Right lobe of liver (tissue), 4 donors: ENCODE data around the gene KASH5.
"Not testable (repeated sequence)": the region's sequence is repeated elsewhere in the genome, so short reads cannot be mapped to it uniquely, and the experiment has no call there.

Experiments
- POLR2A ChIP-seq: fragments of 450-650 bp; IDR thresholded peaks from one replicate; pipeline ENCODE4 v1.6.1; 2017; ENCODE audit warnings: antibody characterized with exemption, mild to moderate bottlenecking
- TF ChIP-seq, protein P1 (sequence below), 4 donors: fragments of 200-600 bp in 3 of 4; fragments of 450-650 bp in 1 of 4; IDR thresholded peaks; one replicate each; pipeline versions ENCODE4 v1.5.1 to v1.8.0; 2016 to 2022; ENCODE audit warnings: antibody characterized with exemption in 4 of 4, mild to moderate bottlenecking in 2 of 4
- donor health status: DM: no; HTN: no; CAD: no.
- donor health status: DM: no; HTN: no; CAD: no.
- donor health status: DM: no; HTN: yes; CAD: no.

DNA sequence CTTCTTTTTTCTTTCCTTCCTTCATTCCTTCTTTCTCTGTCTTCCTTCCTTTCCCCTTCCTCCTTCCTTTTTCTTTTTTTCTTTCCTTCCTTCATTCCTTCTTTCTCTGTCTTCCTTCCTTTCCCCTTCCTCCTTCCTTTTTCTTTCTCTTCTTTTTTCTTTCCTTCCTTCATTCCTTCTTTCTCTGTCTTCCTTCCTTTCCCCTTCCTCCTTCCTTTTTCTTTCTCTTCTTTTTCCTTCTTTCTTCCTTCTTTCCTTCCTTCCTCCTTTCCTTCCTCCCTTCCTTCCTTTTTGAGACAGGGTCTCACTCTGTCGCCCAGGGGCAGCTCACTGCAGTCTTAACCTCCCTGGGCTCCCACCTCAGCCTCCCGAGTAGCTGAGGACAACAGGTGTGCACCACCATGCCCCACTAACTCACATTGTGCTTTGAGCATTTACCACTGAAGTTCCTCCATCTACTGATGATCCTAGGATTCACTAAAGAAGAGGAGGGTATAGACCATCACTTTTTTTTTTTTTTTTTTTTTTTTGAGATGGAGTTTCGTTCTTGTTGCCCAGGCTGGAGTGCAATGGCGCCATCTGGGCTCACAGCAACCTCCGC is 56.2 kb downstream of the KASH5 start:
- TF ChIP-seq, protein P1, sequence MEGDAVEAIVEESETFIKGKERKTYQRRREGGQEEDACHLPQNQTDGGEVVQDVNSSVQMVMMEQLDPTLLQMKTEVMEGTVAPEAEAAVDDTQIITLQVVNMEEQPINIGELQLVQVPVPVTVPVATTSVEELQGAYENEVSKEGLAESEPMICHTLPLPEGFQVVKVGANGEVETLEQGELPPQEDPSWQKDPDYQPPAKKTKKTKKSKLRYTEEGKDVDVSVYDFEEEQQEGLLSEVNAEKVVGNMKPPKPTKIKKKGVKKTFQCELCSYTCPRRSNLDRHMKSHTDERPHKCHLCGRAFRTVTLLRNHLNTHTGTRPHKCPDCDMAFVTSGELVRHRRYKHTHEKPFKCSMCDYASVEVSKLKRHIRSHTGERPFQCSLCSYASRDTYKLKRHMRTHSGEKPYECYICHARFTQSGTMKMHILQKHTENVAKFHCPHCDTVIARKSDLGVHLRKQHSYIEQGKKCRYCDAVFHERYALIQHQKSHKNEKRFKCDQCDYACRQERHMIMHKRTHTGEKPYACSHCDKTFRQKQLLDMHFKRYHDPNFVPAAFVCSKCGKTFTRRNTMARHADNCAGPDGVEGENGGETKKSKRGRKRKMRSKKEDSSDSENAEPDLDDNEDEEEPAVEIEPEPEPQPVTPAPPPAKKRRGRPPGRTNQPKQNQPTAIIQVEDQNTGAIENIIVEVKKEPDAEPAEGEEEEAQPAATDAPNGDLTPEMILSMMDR (IDR thresholded peaks at IDR 0.05): not testable (repeated sequence)
- TF ChIP-seq POLR2A: not testable (repeated sequence)
